ENCODE data around the gene KIF26B. TPM values are rescaled to one million over a fixed set of nuclear protein-coding genes. Genes with fewer than 3 reads are reported as not detected.

The KIF26B gene
- total and polyA plus RNA-seq, 7 donors = 0.01 to 0.32 (median 0.06) TPM

- WGBS, 3 donors = 34 to 39% (median 36%) methylated on average over 7 of the region's 7 CpGs
Measured at GRCh38 chr1:245466261-245466660, 311.5 kb downstream of the KIF26B start.

DNA sequence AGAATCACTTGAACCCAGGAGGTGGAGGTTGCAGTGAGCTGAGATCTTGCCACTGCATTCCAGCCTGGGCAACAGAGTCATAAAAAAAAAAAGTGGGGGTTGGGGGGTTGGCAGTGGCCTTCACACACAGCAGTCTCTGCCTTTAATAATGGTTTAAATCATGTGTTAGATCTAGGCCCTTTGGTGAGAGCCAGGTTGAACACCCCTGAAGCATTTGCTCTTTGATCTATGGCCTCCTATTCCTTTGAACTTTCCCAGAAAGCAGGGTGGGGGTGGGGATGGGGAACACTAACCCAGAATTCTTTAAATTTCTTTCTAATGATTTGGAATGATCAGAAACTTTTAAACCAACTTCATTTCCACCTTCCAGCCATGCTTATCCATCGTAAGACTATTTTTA lies 313.0 kb downstream of the KIF26B start:
- H3K27me3 ChIP-seq (ENCODE audit: insufficient read depth in 3 of 3, low read length in 2 of 3) = no peaks in the 10 kb centered on the region
- WGBS, 3 donors = 86 to 93% (median 88%) methylated on average over 1 of the region's 1 CpG

More at GRCh38 chr1:245466261-245466660, 311.5 kb downstream of the KIF26B start:
- intact Hi-C loops (cut with DNase I) = no loop called here
- Histone ChIP-seq H3K27me3 (ENCODE audit: insufficient read depth in 3 of 3, low read length in 2 of 3) (no peaks in the 10 kb centered on the region), H3K36me3 (ENCODE audit: insufficient read depth in 1 of 2, low read depth in 1 of 2) (no peaks in the 10 kb centered on the region), H3K27ac (no peak overlapping the region), H3K4me3 (no peak overlapping the region), H3K4me1 (no peaks in the 10 kb centered on the region), H3K9me3 (no peaks in the 10 kb centered on the region)
- no peak for DNase-seq
- ATAC-seq = no peak
- no peak for TF ChIP-seq CTCF (IDR thresholded peaks at IDR 0.05)

DNA sequence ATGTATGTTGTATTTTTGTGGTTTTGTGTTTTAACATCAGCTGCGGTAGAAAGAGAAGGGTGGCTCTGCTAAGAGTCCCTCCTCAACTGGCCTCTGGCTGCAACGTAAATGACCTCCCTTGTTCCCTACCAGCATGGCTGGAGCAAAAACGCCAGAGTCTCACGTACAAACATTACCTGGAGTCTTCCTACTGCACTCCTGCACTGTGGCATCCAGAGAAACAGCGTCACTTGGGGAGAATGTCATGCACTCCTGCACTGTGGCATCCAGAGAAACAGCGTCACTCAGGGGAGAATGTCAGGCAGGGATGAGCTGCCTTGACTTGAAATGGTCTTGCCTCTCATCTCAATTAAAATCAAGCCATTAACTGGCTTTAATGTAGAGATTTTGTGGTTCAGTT lies 314.2 kb downstream of the KIF26B start:
- DNase-seq (no peak), ATAC-seq (no peak)
- Histone ChIP-seq H3K4me1 (no peaks in the 10 kb centered on the region), H3K4me3 (no peak overlapping the region), H3K9me3 (no peaks in the 10 kb centered on the region), H3K27ac (no peak overlapping the region), H3K36me3 (ENCODE audit: insufficient read depth in 1 of 2, low read depth in 1 of 2) (no peaks in the 10 kb centered on the region), H3K27me3 (ENCODE audit: insufficient read depth in 3 of 3, low read length in 2 of 3) (no peaks in the 10 kb centered on the region)
- 64 to 72% (median 66%) methylated on average over 6 of the region's 6 CpGs for WGBS, 3 donors
- intact Hi-C loops (cut with DNase I) = no loop called here
- no peak for TF ChIP-seq CTCF (IDR thresholded peaks at IDR 0.05)

More for the DNA sequence above, 313.0 kb downstream of the KIF26B start:
- Histone ChIP-seq H3K36me3 (ENCODE audit: insufficient read depth in 1 of 2, low read depth in 1 of 2) (no peaks in the 10 kb centered on the region), H3K9me3 (no peaks in the 10 kb centered on the region), H3K4me3 (no peak overlapping the region), H3K4me1 (no peaks in the 10 kb centered on the region), H3K27ac (no peak overlapping the region)
- no peak for TF ChIP-seq CTCF (IDR thresholded peaks at IDR 0.05)
- DNase-seq (no peak), ATAC-seq (no peak)
- intact Hi-C loops (cut with DNase I) = no loop called here

GRCh38 chr1:245469734-245470133 lies 314.9 kb downstream of the KIF26B start:
- DNase-seq = no peak
- WGBS, 3 donors = 56 to 76% (median 62%) methylated on average over 6 of the region's 6 CpGs
- Histone ChIP-seq H3K27me3 (ENCODE audit: insufficient read depth in 3 of 3, low read length in 2 of 3) (no peaks in the 10 kb centered on the region), H3K36me3 (ENCODE audit: insufficient read depth in 1 of 2, low read depth in 1 of 2) (no peaks in the 10 kb centered on the region), H3K9me3 (no peaks in the 10 kb centered on the region), H3K4me3 (no peak overlapping the region), H3K27ac (no peak overlapping the region), H3K4me1 (no peaks in the 10 kb centered on the region)
- no peak for ATAC-seq
- intact Hi-C loops (cut with DNase I) = no loop called here
- no peak for TF ChIP-seq CTCF (IDR thresholded peaks at IDR 0.05)

GRCh38 chr1:245475126-245475525 lies 320.3 kb downstream of the KIF26B start:
- Histone ChIP-seq H3K27ac (no peak overlapping the region), H3K4me1 (no peaks in the 10 kb centered on the region), H3K36me3 (ENCODE audit: insufficient read depth in 1 of 2, low read depth in 1 of 2) (no peaks in the 10 kb centered on the region), H3K27me3 (ENCODE audit: insufficient read depth in 3 of 3, low read length in 2 of 3) (no peaks in the 10 kb centered on the region), H3K4me3 (no peak overlapping the region), H3K9me3 (no peaks in the 10 kb centered on the region)
- WGBS, 3 donors = 80 to 92% (median 84%) methylated on average over 7 of the region's 7 CpGs
- ATAC-seq (no peak), DNase-seq (no peak)
- TF ChIP-seq CTCF (IDR thresholded peaks at IDR 0.05) = no peak
- intact Hi-C loops (cut with DNase I) = no loop called here
